IPS-20b (cell line): ENCODE results near the gene RGL1.

Source experiments
- H3K27ac ChIP-seq: one replicate; pipeline ENCODE4 v1.5.1; 2013; ENCODE audit warnings: low read length
- H3K27me3 ChIP-seq: 2 replicates; pipeline ENCODE4 v1.6.1; 2013; ENCODE audit warnings: mild to moderate bottlenecking, low read length, inconsistent platforms; ENCODE audit not compliant: insufficient read depth
- H3K36me3 ChIP-seq: 2 replicates; pipeline ENCODE4 v1.6.1; 2013; ENCODE audit warnings: low read depth, mild to moderate bottlenecking, inconsistent platforms, low read length, moderate library complexity; ENCODE audit not compliant: insufficient read depth
- H3K4me1 ChIP-seq: 2 replicates; pipeline ENCODE4 v1.6.1; 2013; ENCODE audit warnings: mild to moderate bottlenecking, control low read depth, inconsistent platforms, low read length, moderate library complexity; ENCODE audit not compliant: insufficient read depth
- H3K4me3 ChIP-seq: 2 replicates; pipeline ENCODE4 v1.5.1; 2013; ENCODE audit warnings: mild to moderate bottlenecking, low read length, inconsistent platforms
- H3K9ac ChIP-seq: 2 replicates; pipeline ENCODE4 v1.6.1; 2013; ENCODE audit warnings: low read depth, mild to moderate bottlenecking, inconsistent platforms, low read length, moderate library complexity
- H3K9me3 ChIP-seq: 2 replicates; pipeline ENCODE4 v1.6.1; 2013; ENCODE audit warnings: mild to moderate bottlenecking, low read depth, low read length, inconsistent platforms; ENCODE audit not compliant: insufficient read depth

The RGL1 gene

GRCh38 chr1:183792300-183792699, 12.6 kb upstream of the RGL1 start:
- Histone ChIP-seq H3K4me1 (no peaks in the 10 kb centered on the region), H3K27me3 (no peaks in the 10 kb centered on the region), H3K9ac (no peak overlapping the region), H3K9me3 (no peaks in the 10 kb centered on the region), H3K4me3 (no peak overlapping the region), H3K36me3 (no peaks in the 10 kb centered on the region), H3K27ac (no peak overlapping the region)

GRCh38 chr1:183794088-183794487, 10.8 kb upstream of the RGL1 start:
- no peaks in the 10 kb centered on the region for H3K36me3 ChIP-seq
- no peaks in the 10 kb centered on the region for H3K9me3 ChIP-seq
- no peaks in the 10 kb centered on the region for H3K4me1 ChIP-seq
- H3K27me3 ChIP-seq: no peaks in the 10 kb centered on the region
- H3K4me3 ChIP-seq: no peak overlapping the region
- no peak overlapping the region for H3K27ac ChIP-seq
- H3K9ac ChIP-seq: no peak overlapping the region

GRCh38 chr1:183800449-183800848, 4.5 kb upstream of the RGL1 start:
- Histone ChIP-seq H3K4me3 (no peak overlapping the region), H3K9me3 (no peaks in the 10 kb centered on the region), H3K27ac (no peak overlapping the region), H3K27me3 (peaks cover 15% of the 10 kb centered on the region), H3K4me1 (peaks cover 6% of the 10 kb centered on the region; the same call in 1 of the 2 replicates), H3K36me3 (no peaks in the 10 kb centered on the region), H3K9ac (no peak overlapping the region)

GRCh38 chr1:183801649-183802048, 3.3 kb upstream of the RGL1 start:
- H3K27ac ChIP-seq: no peak overlapping the region
- no peaks in the 10 kb centered on the region for H3K36me3 ChIP-seq
- H3K4me1 ChIP-seq: peaks cover 13% of the 10 kb centered on the region
- peaks cover 27% of the 10 kb centered on the region for H3K27me3 ChIP-seq
- no peak overlapping the region for H3K9ac ChIP-seq
- H3K9me3 ChIP-seq: no peaks in the 10 kb centered on the region
- no peak overlapping the region for H3K4me3 ChIP-seq

GRCh38 chr1:183804387-183804786, 533 bp upstream of the RGL1 start:
- Histone ChIP-seq H3K4me1 (peaks cover 18% of the 10 kb centered on the region), H3K4me3 (peak overlapping the region; percentile 78), H3K9ac (peak overlapping the region; percentile 70; the same call in 1 of the 2 replicates), H3K36me3 (no peaks in the 10 kb centered on the region), H3K27ac (no peak overlapping the region), H3K9me3 (no peaks in the 10 kb centered on the region), H3K27me3 (peaks cover 31% of the 10 kb centered on the region)

GRCh38 chr1:183806125-183806524, 1.2 kb downstream of the RGL1 start:
- no peaks in the 10 kb centered on the region for H3K9me3 ChIP-seq
- H3K9ac ChIP-seq: 0 out of 2 replicates have a peak overlapping the region, but pooled peaks have one; percentile 1
- no peak overlapping the region for H3K27ac ChIP-seq
- no peaks in the 10 kb centered on the region for H3K36me3 ChIP-seq
- H3K4me1 ChIP-seq: peaks cover 18% of the 10 kb centered on the region
- H3K27me3 ChIP-seq: peaks cover 31% of the 10 kb centered on the region
- peak overlapping the region; percentile 27 for H3K4me3 ChIP-seq

- no peaks in the 10 kb centered on the region for H3K36me3 ChIP-seq
- peaks cover 18% of the 10 kb centered on the region for H3K4me1 ChIP-seq
- no peak overlapping the region for H3K27ac ChIP-seq
- no peaks in the 10 kb centered on the region for H3K9me3 ChIP-seq
- peaks cover 31% of the 10 kb centered on the region for H3K27me3 ChIP-seq
- H3K9ac ChIP-seq: no peak overlapping the region
- H3K4me3 ChIP-seq: peak overlapping the region; percentile 27; the same call in 1 of the 2 replicates
These were observed 1.8 kb downstream of the RGL1 start for GRCh38 chr1:183806675-183807074.

- H3K27ac ChIP-seq: no peak overlapping the region
- no peaks in the 10 kb centered on the region for H3K9me3 ChIP-seq
- peaks cover 31% of the 10 kb centered on the region for H3K27me3 ChIP-seq
- no peak overlapping the region for H3K4me3 ChIP-seq
- peaks cover 26% of the 10 kb centered on the region for H3K4me1 ChIP-seq
- no peak overlapping the region for H3K9ac ChIP-seq
- no peaks in the 10 kb centered on the region for H3K36me3 ChIP-seq
These were observed 2.7 kb downstream of the RGL1 start for GRCh38 chr1:183807549-183808168.

- no peaks in the 10 kb centered on the region for H3K36me3 ChIP-seq
- H3K27ac ChIP-seq: no peak overlapping the region
- peaks cover 31% of the 10 kb centered on the region for H3K27me3 ChIP-seq
- H3K4me3 ChIP-seq: no peak overlapping the region
- H3K9ac ChIP-seq: no peak overlapping the region
- H3K4me1 ChIP-seq: peaks cover 32% of the 10 kb centered on the region
- H3K9me3 ChIP-seq: no peaks in the 10 kb centered on the region
These were observed 3.5 kb downstream of the RGL1 start for GRCh38 chr1:183808296-183809027.

- Histone ChIP-seq H3K9me3 (no peaks in the 10 kb centered on the region), H3K27me3 (peaks cover 19% of the 10 kb centered on the region), H3K9ac (no peak overlapping the region), H3K27ac (no peak overlapping the region), H3K36me3 (no peaks in the 10 kb centered on the region), H3K4me1 (peaks cover 28% of the 10 kb centered on the region), H3K4me3 (no peak overlapping the region)
These were observed 5.2 kb downstream of the RGL1 start for GRCh38 chr1:183810121-183810520.

GRCh38 chr1:183810756-183811544, 6.0 kb downstream of the RGL1 start:
- Histone ChIP-seq H3K36me3 (no peaks in the 10 kb centered on the region), H3K4me1 (peaks cover 28% of the 10 kb centered on the region), H3K27ac (no peak overlapping the region), H3K4me3 (no peak overlapping the region), H3K27me3 (peaks cover 12% of the 10 kb centered on the region), H3K9ac (no peak overlapping the region), H3K9me3 (no peaks in the 10 kb centered on the region)
